ENCODE measurements around the gene CBR1.

Gene CBR1

DNA sequence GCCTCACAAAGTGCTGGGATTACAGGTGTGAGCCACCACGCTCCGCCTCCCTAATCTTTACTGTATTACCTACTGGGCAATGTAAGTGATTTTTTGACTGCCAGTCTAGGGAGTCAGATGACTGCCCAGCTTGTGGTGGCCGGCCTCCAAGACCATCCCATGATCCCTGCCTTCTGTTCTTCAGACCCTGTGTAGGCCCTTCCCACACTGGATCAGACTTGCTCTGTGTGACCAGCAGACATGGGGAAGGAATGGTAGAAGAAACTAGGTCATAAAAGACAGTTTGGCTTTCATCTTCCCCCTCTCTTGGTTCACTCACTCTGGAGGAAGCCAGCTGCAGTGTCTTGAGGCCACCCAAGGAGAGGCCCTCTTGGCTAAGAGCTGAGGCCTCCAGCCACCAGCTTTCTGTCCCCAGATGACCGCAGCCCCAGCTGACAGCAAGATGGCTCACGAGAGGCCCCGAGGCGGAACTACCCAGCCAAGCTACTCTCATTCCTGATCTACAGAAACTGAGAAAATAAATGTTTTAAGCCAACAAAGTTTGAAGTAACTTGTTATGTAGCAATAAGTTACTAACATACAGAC is 50.6 kb downstream of the CBR1 start:
- no peak for DNase-seq
